Activated CD8-positive, alpha-beta memory T cell treated with anti-CD3 and anti-CD28 coated beads for 36 hours (primary cell): Measurements from ENCODE around the gene ATF6. TPM values are rescaled to one million over a fixed set of nuclear protein-coding genes. Genes with fewer than 3 reads are reported as not detected.

Experiments used
- CTCF ChIA-PET: fragments of 350-600 bp; sonication (Branson Sonifier 250); formaldehyde crosslinking; loops from one replicate; lab custom pipeline; 2021; ENCODE audit warnings: antibody characterized with exemption; lab: Charles Lee
- POLR2A ChIA-PET: fragments of 350-600 bp; sonication (Branson Sonifier 250); formaldehyde crosslinking; loops from one replicate; lab custom pipeline; 2021; ENCODE audit warnings: antibody characterized with exemption; lab: Charles Lee
- total RNA-seq, 2 experiments: library from RNA; stranded (reverse); gene quantifications; one replicate each; pipeline ENCODE4 v1.2.3, GENCODE V29; 2021

ATF6 gene
- total RNA-seq, 2 experiments from 2014 or later: 20.3 to 23.5 TPM

GRCh38 chr1:161972828-161973227 is 206.7 kb downstream of the ATF6 start:
- CTCF ChIA-PET: no interaction called here
- POLR2A ChIA-PET: no interaction called here

DNA sequence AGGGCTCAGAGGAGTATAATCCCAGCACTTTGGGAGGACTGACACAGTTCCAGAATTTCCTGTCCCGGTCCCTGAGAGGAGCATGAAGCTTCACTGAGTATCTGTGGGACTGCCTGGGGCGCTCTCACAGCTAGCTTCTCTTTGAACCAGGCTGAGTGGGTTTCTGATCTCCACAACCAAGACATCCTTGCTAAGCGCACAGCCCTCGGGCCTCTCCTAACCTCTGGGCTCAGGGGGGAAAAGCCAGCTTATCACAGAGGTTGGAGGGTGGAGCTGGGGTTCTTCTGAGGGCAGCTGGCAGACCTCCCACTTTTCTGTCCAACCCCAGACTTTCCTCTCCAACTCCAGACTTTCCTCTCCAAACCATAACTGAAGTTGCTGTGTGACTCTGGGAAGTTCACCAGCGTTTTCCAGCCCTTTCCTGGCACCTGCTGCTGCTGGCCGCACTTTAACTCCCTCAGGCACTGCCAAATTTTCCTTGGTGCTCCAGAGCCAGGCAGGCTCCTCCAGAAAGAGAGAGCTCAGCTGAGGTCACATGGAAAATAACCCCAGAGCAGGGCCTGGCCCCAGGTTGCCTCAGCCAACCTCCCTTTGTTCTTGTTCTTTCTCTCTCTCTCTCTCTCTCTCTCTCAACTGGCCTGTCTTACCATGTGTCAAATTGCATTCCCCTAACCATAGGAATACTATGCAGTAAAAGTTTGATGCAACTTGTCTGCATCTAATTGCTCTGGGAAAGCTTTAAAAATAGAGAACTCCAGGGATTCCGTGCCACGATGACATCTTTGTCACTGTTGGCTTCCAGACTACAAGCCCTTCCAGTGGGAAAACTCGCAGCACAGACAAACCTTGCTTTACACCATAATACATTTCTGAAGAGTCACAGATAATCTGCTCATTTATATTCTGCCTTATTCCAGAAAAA is 208.1 kb downstream of the ATF6 start:
- ChIA-PET CTCF (no interaction called here), POLR2A (no interaction called here)

GRCh38 chr1:161978011-161978790 is 212.1 kb downstream of the ATF6 start:
- POLR2A ChIA-PET: no interaction called here
- CTCF ChIA-PET: no interaction called here

GRCh38 chr1:161981126-161981525 is 215.0 kb downstream of the ATF6 start:
- CTCF ChIA-PET: no interaction called here
- POLR2A ChIA-PET: no interaction called here

DNA sequence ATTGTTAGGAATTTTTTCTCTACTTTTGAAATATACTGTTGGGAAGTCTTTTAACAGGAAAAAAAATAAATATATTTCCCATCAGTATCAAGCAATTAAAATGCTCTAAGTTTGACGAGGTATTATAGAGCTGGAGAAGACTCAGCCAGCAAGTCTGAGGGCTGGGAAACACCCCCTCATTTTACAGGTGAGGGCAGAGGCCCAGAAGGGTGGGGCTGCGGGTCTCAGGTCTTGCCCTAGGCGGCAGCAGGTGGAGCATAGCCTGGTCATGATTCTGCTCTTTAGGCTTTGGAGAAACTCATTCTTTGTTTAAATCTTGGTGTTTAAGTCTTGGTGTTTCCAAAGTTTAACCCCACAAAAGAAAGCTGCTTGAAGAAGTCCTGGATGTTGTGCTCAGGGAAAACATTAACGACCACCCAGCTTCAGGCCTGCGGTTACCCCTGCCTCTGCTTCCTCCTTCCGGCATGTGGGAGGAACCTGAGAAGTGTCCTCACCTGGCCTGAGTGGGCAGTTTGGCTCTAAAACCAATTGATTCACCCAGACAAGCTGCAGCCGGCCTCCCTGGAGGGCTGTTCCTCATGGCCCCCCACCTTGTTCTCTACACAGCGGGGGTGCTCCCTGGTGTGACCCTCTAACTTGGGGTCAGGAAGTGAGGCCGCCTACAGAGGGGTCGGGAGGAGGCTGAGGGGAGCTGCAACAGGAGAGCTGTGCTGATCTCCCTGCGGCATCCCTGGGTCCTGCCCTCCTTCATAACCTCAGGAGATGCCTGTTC is 215.8 kb downstream of the ATF6 start:
- POLR2A ChIA-PET: no interaction called here

GRCh38 chr1:161982507-161982895 is 216.4 kb downstream of the ATF6 start:
- ChIA-PET POLR2A (no interaction called here), CTCF (no interaction called here)

More for the DNA sequence above, 215.8 kb downstream of the ATF6 start:
- CTCF ChIA-PET: no interaction called here

GRCh38 chr1:161982917-161983316 is 216.8 kb downstream of the ATF6 start:
- CTCF ChIA-PET: no interaction called here

GRCh38 chr1:161983725-161984124 is 217.6 kb downstream of the ATF6 start:
- CTCF ChIA-PET: no interaction called here
- POLR2A ChIA-PET: no interaction called here

More at GRCh38 chr1:161982917-161983316, 216.8 kb downstream of the ATF6 start:
- POLR2A ChIA-PET: no interaction called here

GRCh38 chr1:161985301-161985822 is 219.2 kb downstream of the ATF6 start:
- CTCF ChIA-PET: no interaction called here
- POLR2A ChIA-PET: no interaction called here

DNA sequence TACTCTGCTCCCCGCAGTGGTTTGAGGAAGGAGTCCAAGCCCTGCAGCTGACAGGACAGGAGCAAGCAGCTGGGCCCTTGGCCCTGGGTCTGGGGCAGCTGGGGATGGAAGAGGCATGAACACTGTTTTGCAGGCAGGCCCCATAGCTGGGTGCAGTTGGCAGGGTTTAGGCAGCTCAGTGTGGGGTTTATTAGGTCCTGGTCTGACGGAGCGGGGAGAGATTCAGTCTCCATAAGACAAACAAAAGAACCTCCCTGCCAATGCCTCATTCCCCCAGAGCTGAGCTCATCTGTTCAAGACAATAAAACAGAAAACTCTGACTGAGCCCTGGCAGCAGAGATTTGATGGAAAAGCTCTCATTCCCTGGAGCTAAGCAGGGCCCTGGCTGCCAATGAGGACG is 220.2 kb downstream of the ATF6 start:
- POLR2A ChIA-PET: no interaction called here
- CTCF ChIA-PET: no interaction called here

DNA sequence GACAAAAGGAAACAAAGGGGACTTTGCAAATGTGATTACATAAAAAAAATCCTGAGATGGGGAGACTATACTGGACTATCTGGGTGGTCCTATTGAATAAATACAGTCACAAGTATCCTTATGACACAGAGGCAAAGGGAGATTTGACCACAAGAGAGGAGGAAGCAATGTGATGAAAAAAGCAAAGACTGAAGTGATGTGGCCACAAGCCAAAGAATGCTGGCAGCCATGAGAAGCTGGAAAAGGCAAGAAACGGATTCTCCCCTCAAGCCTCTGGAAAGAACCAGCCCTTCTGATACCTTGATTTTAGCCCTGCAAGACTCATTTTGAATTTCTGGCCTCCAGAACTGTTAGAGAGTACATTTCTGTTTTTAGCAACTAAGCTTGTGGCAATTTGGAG is 221.2 kb downstream of the ATF6 start:
- POLR2A ChIA-PET: no interaction called here
- CTCF ChIA-PET: no interaction called here

DNA sequence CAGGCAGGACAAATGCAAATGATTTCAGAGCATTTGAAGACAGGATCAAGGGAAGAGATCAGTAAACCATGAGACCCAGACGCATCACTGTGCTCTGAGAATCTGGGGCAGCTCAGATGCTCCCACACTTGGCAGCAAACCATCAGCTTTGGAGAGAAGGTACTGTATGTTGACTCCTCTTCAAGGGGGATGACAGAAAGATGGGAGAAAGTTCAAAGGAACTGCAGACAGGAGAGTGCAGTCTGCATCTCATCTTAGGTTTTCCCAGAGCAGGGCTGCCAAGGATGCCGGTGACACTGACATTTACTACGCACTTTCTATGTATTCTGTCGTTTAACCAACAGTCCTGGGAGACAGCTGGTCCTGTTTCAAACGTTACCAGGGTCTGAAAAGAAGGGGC is 221.8 kb downstream of the ATF6 start:
- CTCF ChIA-PET: no interaction called here
- POLR2A ChIA-PET: no interaction called here

- CTCF ChIA-PET: no interaction called here
- POLR2A ChIA-PET: no interaction called here
Observed at GRCh38 chr1:161988413-161988812, 222.3 kb downstream of the ATF6 start.

DNA sequence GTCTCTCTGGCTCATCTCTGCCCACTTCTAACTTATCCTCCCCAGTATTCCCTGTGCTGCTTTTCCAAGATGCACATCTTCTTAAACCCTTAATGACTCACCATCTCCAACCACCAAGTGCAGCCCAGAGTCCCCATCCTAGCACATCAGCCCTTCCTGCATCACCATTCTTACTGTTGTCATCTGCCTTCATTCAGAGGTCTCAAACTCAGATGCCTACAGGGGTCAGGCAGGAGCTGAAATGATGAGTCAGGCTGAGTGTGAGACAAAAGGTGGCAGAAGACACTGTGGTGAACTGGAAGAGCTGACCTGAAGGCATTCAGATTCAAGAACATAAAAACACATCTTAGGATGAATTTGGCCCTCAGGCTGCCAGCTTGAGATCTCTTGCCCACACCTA is 223.0 kb downstream of the ATF6 start:
- ChIA-PET POLR2A (no interaction called here), CTCF (no interaction called here)

- POLR2A ChIA-PET: no interaction called here
- CTCF ChIA-PET: no interaction called here
Observed at GRCh38 chr1:161989786-161990185, 223.7 kb downstream of the ATF6 start.

GRCh38 chr1:161993576-161993975 is 227.5 kb downstream of the ATF6 start:
- ChIA-PET CTCF (no interaction called here), POLR2A (no interaction called here)

DNA sequence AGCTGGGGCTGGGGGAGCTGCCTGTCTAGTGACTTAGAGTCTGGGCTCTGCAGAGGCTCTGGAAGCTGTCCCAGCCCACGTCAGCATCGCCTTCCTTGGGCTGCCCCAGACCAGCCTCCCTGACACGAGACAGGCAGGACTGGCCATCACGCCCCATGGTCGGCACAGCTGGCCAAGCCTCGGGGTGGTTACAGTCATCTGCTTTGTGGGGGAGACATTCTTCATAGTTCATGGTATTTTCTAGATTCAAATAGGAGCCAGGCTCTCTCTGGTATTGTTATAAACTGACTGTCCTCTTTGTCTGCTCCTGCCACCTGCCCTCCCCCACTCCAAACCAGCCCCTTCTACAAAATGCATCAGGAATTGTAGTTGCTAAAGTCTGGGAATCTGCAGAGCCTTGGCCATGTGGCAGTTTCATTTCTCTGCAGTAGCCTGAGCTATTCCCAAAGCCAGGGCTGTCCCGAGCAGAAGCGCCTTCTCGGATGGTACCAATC is 228.1 kb downstream of the ATF6 start:
- CTCF ChIA-PET: no interaction called here
- POLR2A ChIA-PET: no interaction called here

- CTCF ChIA-PET: no interaction called here
Observed at GRCh38 chr1:161997152-161997551, 231.0 kb downstream of the ATF6 start.

DNA sequence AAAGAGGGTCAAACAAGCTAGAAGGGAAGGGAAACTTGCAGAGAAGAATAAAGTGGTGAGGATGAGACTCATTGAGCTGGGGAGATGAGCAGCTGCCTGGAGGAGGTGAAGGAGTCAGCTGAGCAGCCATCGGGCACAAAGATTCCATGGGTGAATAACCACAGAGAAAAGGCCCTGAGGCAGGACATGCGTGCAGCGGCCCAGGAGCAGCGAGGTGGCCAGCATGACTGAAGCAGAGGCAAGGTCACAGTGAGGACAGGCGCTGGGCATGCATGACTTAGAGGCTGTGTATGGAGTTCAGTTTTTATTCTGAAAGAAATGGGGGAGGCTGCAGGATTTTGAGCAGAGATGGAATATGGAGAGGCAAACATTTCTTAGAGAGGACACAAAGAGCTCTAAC is 232.7 kb downstream of the ATF6 start:
- ChIA-PET CTCF (no interaction called here), POLR2A (no interaction called here)

More at GRCh38 chr1:161997152-161997551, 231.0 kb downstream of the ATF6 start:
- POLR2A ChIA-PET: no interaction called here
